HCT116 (cell line): ENCODE measurements around the gene PRDM7. TPM values are rescaled to one million over a fixed set of nuclear protein-coding genes. Genes with fewer than 3 reads are reported as not detected.

ENCODE experiments used
- ATAC-seq: fragments of 200-7000 bp; cut with Tn5 transposase; 2 replicates; pipeline ENCODE4 v1.9.1; 2020; ENCODE audit warnings: mild to moderate bottlenecking, moderate library complexity
- BruUV-seq: library from RNA; stranded (reverse); fragments of 400-500 nt; replicated peaks from 2 replicates; lab custom pipeline; 2021; lab: Mats Ljungman, UMichigan
- CTCF ChIA-PET: fragments of 300-600 bp; sonication (Branson Sonifier 250); formaldehyde crosslinking; loops from one replicate; lab custom pipeline; 2021; ENCODE audit warnings: antibody characterized with exemption; lab: Charles Lee
- POLR2A ChIA-PET: fragments of 300-600, 350-600 bp; sonication (Branson Sonifier 250); formaldehyde crosslinking; loops from one replicate; lab custom pipeline; 2021; ENCODE audit warnings: antibody characterized with exemption; lab: Charles Lee
- RAD21 ChIA-PET, 2 experiments: fragments of 300-600 bp; sonication (Branson Sonifier 250); formaldehyde crosslinking; loops; one replicate each; lab custom pipeline; 2023; ENCODE audit warnings: low total read pairs in 2 of 2; ENCODE audit not compliant: uncharacterized antibody in 2 of 2, unreplicated experiment in 2 of 2, low non-redundant PET in 1 of 2; lab: Charles Lee
- DNase-seq: peaks from one replicate; pipeline ENCODE4 v3.0.0-alpha.2; 2010; ENCODE audit warnings: low read depth, low spot score
- H2AFZ ChIP-seq: fragments of 200-600 bp; shearing (Covaris generic), sonication (generic); 2 replicates; pipeline ENCODE4 v1.6.1; 2017; ENCODE audit warnings: low read depth, mixed run types, mixed read lengths, antibody characterized with exemption, low read length; ENCODE audit not compliant: poor library complexity, severe bottlenecking
- H3K27ac ChIP-seq: 2 replicates; pipeline ENCODE4 v1.5.1; 2012; ENCODE audit warnings: low read depth, low read length
- H3K27me3 ChIP-seq: fragments of 200-600 bp; sonication (generic); 2 replicates; pipeline ENCODE4 v1.6.1; 2016; ENCODE audit warnings: mixed run types, low read length, mixed read lengths; ENCODE audit not compliant: insufficient read depth
- H3K36me3 ChIP-seq, 2 experiments: fragments of 200-500 bp in 1 of 2; fragments of 200-600 bp in 1 of 2; sonication (Bioruptor generic) in 1 of 2; sonication (generic) in 1 of 2; 2 replicates each; pipeline versions ENCODE4 v1.5.1 to v1.6.1; 2014 to 2016; ENCODE audit warnings: low read length in 2 of 2, inconsistent platforms in 1 of 2, mixed read lengths in 1 of 2, mixed run types in 1 of 2; ENCODE audit not compliant: insufficient read depth in 2 of 2, control insufficient read depth in 1 of 2
- H3K4me1 ChIP-seq, 2 experiments: fragments of 200-600 bp in 1 of 2; sonication (generic) in 1 of 2; 2 replicates each; pipeline versions ENCODE4 v1.5.1 to v1.6.1; 2012 to 2017; ENCODE audit warnings: low read length in 2 of 2, inconsistent platforms in 1 of 2, mild to moderate bottlenecking in 1 of 2, mixed read lengths in 1 of 2, mixed run types in 1 of 2, moderate library complexity in 1 of 2; ENCODE audit not compliant: insufficient read depth in 2 of 2, control insufficient read depth in 1 of 2
- H3K4me2 ChIP-seq: fragments of 200-600 bp; sonication (generic); 2 replicates; pipeline ENCODE4 v1.6.1; 2017; ENCODE audit warnings: mixed run types, low read length, mixed read lengths
- H3K4me3 ChIP-seq, 2 experiments: fragments of 200-600 bp in 1 of 2; sonication (generic) in 1 of 2; replicated peaks in 1 of 2; 2 replicates each; pipeline ENCODE4 v1.5.1; 2011 to 2016; ENCODE audit warnings: low read length in 2 of 2, control low read depth in 1 of 2, low read depth in 1 of 2, mild to moderate bottlenecking in 1 of 2, mixed read lengths in 1 of 2, mixed run types in 1 of 2
- H3K79me2 ChIP-seq: fragments of 200-600 bp; sonication (generic); 2 replicates; pipeline ENCODE4 v1.6.1; 2017; ENCODE audit warnings: mild to moderate bottlenecking, mixed run types, low read length, moderate library complexity, mixed read lengths; ENCODE audit not compliant: insufficient read depth
- H3K9ac ChIP-seq: fragments of 200-600 bp; sonication (generic); 2 replicates; pipeline ENCODE4 v1.6.1; 2016; ENCODE audit warnings: low read length, mixed read lengths
- H3K9me2 ChIP-seq: fragments of 200-600 bp; sonication (generic), shearing (Covaris generic); 2 replicates; pipeline ENCODE4 v1.6.1; 2017; ENCODE audit warnings: mixed run types, mild to moderate bottlenecking, moderate library complexity; ENCODE audit not compliant: insufficient read depth
- H3K9me3 ChIP-seq, 2 experiments: fragments of 200-500 bp in 1 of 2; fragments of 200-600 bp in 1 of 2; sonication (Bioruptor generic) in 1 of 2; sonication (generic) in 1 of 2; 2 replicates each; pipeline ENCODE4 v1.6.1; 2014 to 2017; ENCODE audit warnings: low read length in 2 of 2, mixed read lengths in 2 of 2, inconsistent platforms in 1 of 2, low read depth in 1 of 2, mild to moderate bottlenecking in 1 of 2, mixed run types in 1 of 2, moderate library complexity in 1 of 2; ENCODE audit not compliant: control insufficient read depth in 1 of 2, insufficient read depth in 1 of 2
- H4K20me1 ChIP-seq: fragments of 200-600 bp; sonication (generic), shearing (Covaris generic); 2 replicates; pipeline ENCODE4 v1.6.1; 2017; ENCODE audit warnings: mixed run types, mild to moderate bottlenecking, moderate library complexity; ENCODE audit not compliant: insufficient read depth
- CBX3 ChIP-seq: IDR thresholded peaks from 2 replicates; pipeline ENCODE4 v1.6.1; 2012; ENCODE audit warnings: low read depth
- CEBPB ChIP-seq: IDR thresholded peaks from 2 replicates; pipeline ENCODE4 v1.6.1; 2012; ENCODE audit warnings: low read depth
- EGR1 ChIP-seq: IDR thresholded peaks from 2 replicates; pipeline ENCODE4 v1.6.1; 2012; ENCODE audit warnings: low read depth
- ELF1 ChIP-seq: IDR thresholded peaks from 2 replicates; pipeline ENCODE4 v1.6.1; 2012; ENCODE audit warnings: low read depth, borderline replicate concordance
- EZH2 ChIP-seq: fragments of 200-600 bp; sonication (generic); IDR thresholded peaks from 2 replicates; pipeline ENCODE4 v1.6.1; 2017; ENCODE audit warnings: antibody characterized with exemption, mixed run types
- EZH2phosphoT487 ChIP-seq: fragments of 200-600 bp; IDR thresholded peaks from 2 replicates; pipeline ENCODE4 v1.6.1; 2018; ENCODE audit warnings: antibody characterized with exemption, borderline replicate concordance
- FOSL1 ChIP-seq: IDR thresholded peaks from 2 replicates; pipeline ENCODE4 v1.6.1; 2012; ENCODE audit warnings: low read depth
- JUND ChIP-seq: IDR thresholded peaks from 2 replicates; pipeline ENCODE4 v1.6.1; 2012
- RAD21 ChIP-seq: IDR thresholded peaks from 2 replicates; pipeline ENCODE4 v1.6.1; 2012; ENCODE audit warnings: low read depth, mild to moderate bottlenecking
- SP1 ChIP-seq: IDR thresholded peaks from 2 replicates; pipeline ENCODE4 v1.6.1; 2012; ENCODE audit warnings: low read depth
- SRF ChIP-seq: IDR thresholded peaks from 2 replicates; pipeline ENCODE4 v1.6.1; 2012; ENCODE audit warnings: low read depth
- intact Hi-C: fragments of 100-400 bp; cut with micrococcal nuclease; formaldehyde crosslinking; loops from 2 replicates; pipeline ENCODE4 v1.10.0; 2022
- total RNA-seq: library from RNA; stranded (reverse); gene quantifications from one replicate; pipeline ENCODE4 v1.2.1, GENCODE V29; 2021; ENCODE audit not compliant: unreplicated experiment

The PRDM7 gene
- total RNA-seq, 1 experiment from 2014 or later = 0.07 TPM

GRCh38 chr16:90015586-90016338 lies 61.4 kb downstream of the PRDM7 start:
- H3K79me2 ChIP-seq = peaks cover 37% of the 10 kb centered on the region
- H3K4me2 ChIP-seq = no peak overlapping the region
- H4K20me1 ChIP-seq = no peaks in the 10 kb centered on the region
- ChIA-PET RAD21 (no interaction called here), CTCF (no interaction called here), POLR2A (no interaction called here)
- BruUV-seq = no TSS peak
- no peak overlapping the region for H3K4me3 ChIP-seq
- ATAC-seq (no peak), DNase-seq (no peak)
- no peaks in the 10 kb centered on the region for H3K27me3 ChIP-seq
- H3K9me3 ChIP-seq = no peaks in the 10 kb centered on the region
- H3K36me3 ChIP-seq = peaks cover 9 to 11% of the 10 kb centered on the region in 2 experiments; a peak in 1 of 4 replicates
- H3K27ac ChIP-seq = no peak overlapping the region
- H2AFZ ChIP-seq = no peak overlapping the region
- no peak for TF ChIP-seq EGR1
- no peaks in the 10 kb centered on the region for H3K9me2 ChIP-seq
- intact Hi-C loops = no loop called here
- peaks cover 14 to 24% of the 10 kb centered on the region in 2 experiments for H3K4me1 ChIP-seq
- no peak overlapping the region for H3K9ac ChIP-seq

GRCh38 chr16:90012991-90013745 lies 64.0 kb downstream of the PRDM7 start:
- TF ChIP-seq EGR1 = no peak
- TF ChIP-seq FOSL1 = no peak
- TF ChIP-seq EZH2 = no peak
- no peak for TF ChIP-seq ELF1
- TF ChIP-seq CBX3 = no peak
- no peak for TF ChIP-seq SRF
- no peak for TF ChIP-seq EZH2phosphoT487
- no peak for TF ChIP-seq JUND
- TF ChIP-seq RAD21 = no peak
- no peak for TF ChIP-seq CEBPB
- no peak for TF ChIP-seq SP1
- intact Hi-C loops = no loop called here
- Histone ChIP-seq H3K27me3 (no peaks in the 10 kb centered on the region), H4K20me1 (no peaks in the 10 kb centered on the region), H3K79me2 (peaks cover 21% of the 10 kb centered on the region), H3K9me3 (no peaks in the 10 kb centered on the region), H3K9ac (no peak overlapping the region), H3K4me3 (no peak overlapping the region), H3K27ac (no peak overlapping the region), H3K36me3 (peaks cover 9 to 11% of the 10 kb centered on the region in 2 experiments; a peak in 1 of 4 replicates), H3K4me1 (peaks cover 5 to 13% of the 10 kb centered on the region in 2 experiments), H3K9me2 (no peaks in the 10 kb centered on the region), H2AFZ (no peak overlapping the region), H3K4me2 (no peak overlapping the region)
- no TSS peak for BruUV-seq
- RAD21 ChIA-PET = no interaction called here
- DNase-seq (no peak), ATAC-seq (no peak)
- POLR2A ChIA-PET = no interaction called here
- CTCF ChIA-PET = no interaction called here
